ENCODE measurements around the gene PEX5L. TPM values are rescaled to one million over a fixed set of nuclear protein-coding genes. Genes with fewer than 3 reads are reported as not detected.
"Not testable (repeated sequence)": the region's sequence is repeated elsewhere in the genome, so short reads cannot be mapped to it uniquely, and the experiment has no call there.

PEX5L gene
- total and polyA plus RNA-seq, 12 donors = 0.01 to 0.94 (median 0.36) TPM; not detected in 3

DNA sequence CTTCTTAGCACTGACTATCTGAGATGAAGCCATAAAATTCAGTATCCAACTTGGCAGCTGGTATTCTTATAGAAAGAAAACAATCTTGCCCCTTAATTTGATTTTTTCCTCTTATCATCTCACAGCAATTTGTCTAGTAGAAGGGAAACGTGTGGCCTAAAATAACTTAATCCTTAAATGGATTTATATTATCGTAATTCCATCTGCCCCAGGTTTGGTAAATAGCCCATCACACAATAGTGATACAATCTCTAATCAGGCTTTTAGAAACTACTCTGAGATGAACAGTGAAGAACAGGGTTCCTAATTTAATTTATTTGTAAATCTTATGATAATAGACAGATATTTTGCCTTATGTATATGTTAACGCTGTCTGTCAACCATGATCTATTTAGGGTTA lies 24.8 kb downstream of the PEX5L start:
- DNase-seq = no peak
- ATAC-seq = no peak
- no peaks in the 10 kb centered on the region for H3K36me3 ChIP-seq
- intact Hi-C loops (cut with DNase I) = no loop called here
- no peak overlapping the region for H3K4me3 ChIP-seq
- H3K4me1 ChIP-seq = no peaks in the 10 kb centered on the region
- TF ChIP-seq CTCF (IDR thresholded peaks at IDR 0.05) = no peak
- WGBS, 2 donors = 70 to 77% methylated on average over 3 of the region's 3 CpGs
- H3K27ac ChIP-seq = no peak overlapping the region
- H3K27me3 ChIP-seq = no peaks in the 10 kb centered on the region
- peaks cover 0 to 28% (median 11%) of the 10 kb centered on the region in 11 donors for H3K9me3 ChIP-seq

GRCh38 chr3:180008318-180008717 lies 28.4 kb downstream of the PEX5L start:
- WGBS, 2 donors = 82 to 83% methylated on average over 3 of the region's 3 CpGs
- peaks cover 0 to 29% (median 11%) of the 10 kb centered on the region in 11 donors for H3K9me3 ChIP-seq

DNA sequence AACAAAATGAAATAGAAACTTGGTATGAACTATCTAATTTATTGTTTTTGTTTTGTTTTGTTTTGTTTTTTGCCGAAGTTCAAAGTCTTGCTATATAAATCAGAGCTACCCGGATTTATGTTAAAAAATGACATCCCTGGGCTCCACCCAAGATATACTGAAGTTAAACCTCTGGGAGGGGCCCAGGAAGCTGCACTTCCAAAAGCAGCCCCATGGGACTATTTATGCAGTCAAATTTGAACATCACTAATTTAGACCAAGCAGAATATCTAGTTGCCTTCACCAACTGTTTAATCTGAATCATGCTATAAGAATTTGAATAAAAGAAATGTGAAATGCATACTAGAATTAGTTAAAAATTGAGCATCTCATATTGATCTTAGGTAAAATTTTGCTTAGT lies 32.2 kb downstream of the PEX5L start:
- intact Hi-C loops (cut with DNase I) = no loop called here
- Histone ChIP-seq H3K36me3 (no peaks in the 10 kb centered on the region), H3K4me3 (no peak overlapping the region), H3K27ac (no peak overlapping the region), H3K27me3 (peaks cover 0 to 4% (median 0%) of the 10 kb centered on the region in 7 donors), H3K4me1 (no peaks in the 10 kb centered on the region), H3K9me3 (peaks cover 0 to 27% (median 11%) of the 10 kb centered on the region in 11 donors)
- WGBS, 2 donors = 73 to 87% methylated on average over 2 of the region's 2 CpGs
- no peak for DNase-seq
- TF ChIP-seq CTCF (IDR thresholded peaks at IDR 0.05) = no peak
- no peak for ATAC-seq

More at GRCh38 chr3:180008318-180008717, 28.4 kb downstream of the PEX5L start:
- H3K4me3 ChIP-seq; intact Hi-C loops (cut with DNase I); H3K36me3 ChIP-seq; DNase-seq; ATAC-seq; H3K27me3 ChIP-seq; H3K27ac ChIP-seq; H3K4me1 ChIP-seq: not testable (repeated sequence)

DNA sequence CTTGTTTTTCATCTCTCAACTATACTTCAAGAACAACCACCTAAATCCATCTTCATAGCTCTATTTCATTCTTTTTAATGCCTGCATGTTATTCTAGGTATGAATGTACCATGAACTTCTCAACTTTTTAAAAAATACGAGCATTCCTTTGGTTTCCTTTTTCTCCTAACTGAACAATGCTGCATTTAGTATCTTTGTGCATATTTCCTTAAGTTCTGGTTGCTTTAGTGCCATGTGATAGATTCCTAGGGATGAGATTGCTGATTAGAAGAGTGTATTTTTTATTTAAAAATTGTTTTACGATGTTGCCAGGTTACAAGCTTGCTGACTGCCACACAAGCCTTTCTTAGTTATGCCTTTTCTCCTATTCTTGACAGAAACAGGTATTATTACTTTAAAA lies 34.7 kb downstream of the PEX5L start:
- WGBS, 2 donors = 67 to 76% methylated on average over 2 of the region's 2 CpGs
- TF ChIP-seq CTCF (IDR thresholded peaks at IDR 0.05) = no peak
- no peak for DNase-seq
- Histone ChIP-seq H3K27ac (no peak overlapping the region), H3K4me3 (no peak overlapping the region), H3K9me3 (peaks cover 0 to 2% (median 0%) of the 10 kb centered on the region in 11 donors), H3K27me3 (peaks cover 0 to 4% (median 0%) of the 10 kb centered on the region in 7 donors), H3K36me3 (no peaks in the 10 kb centered on the region), H3K4me1 (no peaks in the 10 kb centered on the region)
- intact Hi-C loops (cut with DNase I) = no loop called here
- ATAC-seq = no peak

GRCh38 chr3:180000500-180000899 lies 36.2 kb downstream of the PEX5L start:
- peaks cover 0 to 12% (median 0%) of the 10 kb centered on the region in 11 donors for H3K9me3 ChIP-seq
- H3K27ac ChIP-seq = no peak overlapping the region
- intact Hi-C loops (cut with DNase I) = no loop called here
- DNase-seq = no peak
- peaks cover 0 to 4% (median 0%) of the 10 kb centered on the region in 7 donors for H3K27me3 ChIP-seq
- no peaks in the 10 kb centered on the region for H3K36me3 ChIP-seq
- no peaks in the 10 kb centered on the region for H3K4me1 ChIP-seq
- no peak for ATAC-seq
- no peak overlapping the region for H3K4me3 ChIP-seq
- TF ChIP-seq CTCF (IDR thresholded peaks at IDR 0.05) = no peak
- 57 to 67% methylated on average over 4 of the region's 4 CpGs for WGBS, 2 donors

Measured in heart right ventricle (tissue), 16 donors.